ENCODE results near the gene SUN3. TPM values are rescaled to one million over a fixed set of nuclear protein-coding genes. Genes with fewer than 3 reads are reported as not detected.

SUN3 gene
- total RNA-seq, 1 experiment from 2014 or later, result 0.49 TPM

- no TSS peak for BruUV-seq (replicated peaks)
Measured at GRCh38 chr7:48006866-48007265, 22.0 kb downstream of the SUN3 start.

GRCh38 chr7:48004638-48005037, 24.3 kb downstream of the SUN3 start:
- no peak for TF ChIP-seq TCF7L2 (IDR thresholded peaks at IDR 0.05; ENCODE audit: low read depth, low read length)
- no peak for TF ChIP-seq CTCF (IDR thresholded peaks at IDR 0.05)
- TF ChIP-seq POLR2AphosphoS5 (IDR thresholded peaks at IDR 0.05; ENCODE audit: low read depth, low read length), result no peak
- no peak for TF ChIP-seq REST (IDR thresholded peaks at IDR 0.05; ENCODE audit: insufficient read depth in 1 of 2, low read depth in 2 of 2, low read length in 1 of 2)
- no peak for TF ChIP-seq SIN3A (IDR thresholded peaks at IDR 0.05; ENCODE audit: borderline replicate concordance, insufficient read depth, low read depth, low read length)
- ChIA-PET CTCF (no interaction called here), POLR2A (no interaction called here)
- Histone ChIP-seq H3K9me3 (ENCODE audit: control insufficient read depth, insufficient read depth, low read depth, low read length) (no peaks in the 10 kb centered on the region), H3K4me1 (ENCODE audit: control insufficient read depth, insufficient read depth, low read length) (0 out of 2 replicates have a peak, but pooled peaks cover 4% of the 10 kb centered on the region), H3K36me3 (ENCODE audit: control insufficient read depth, insufficient read depth, low read length) (no peaks in the 10 kb centered on the region), H3K27ac (ENCODE audit: low read length) (no peak overlapping the region), H3K27me3 (ENCODE audit: control insufficient read depth, insufficient read depth, low read length) (no peaks in the 10 kb centered on the region), H3K4me3 (ENCODE audit: low read depth in 2 of 2, low read length in 2 of 2) (no peak overlapping the region)
- in situ Hi-C loops (cut with HindIII; ENCODE audit: low pct_unique_long_range_greater_than_20kb, low sequenced_read_pairs) (no loop called here), intact Hi-C loops (cut with micrococcal nuclease; ENCODE audit: unreplicated experiment) (no loop called here)
- BruUV-seq (replicated peaks), result no TSS peak
- no peak for DNase-seq (ENCODE audit: low read depth, low spot score)
- no peak for ATAC-seq

More at GRCh38 chr7:48006866-48007265, 22.0 kb downstream of the SUN3 start:
- 0 out of 2 replicates have a peak, but pooled peaks cover 4% of the 10 kb centered on the region for H3K4me1 ChIP-seq (ENCODE audit: control insufficient read depth, insufficient read depth, low read length)
- no peaks in the 10 kb centered on the region for H3K9me3 ChIP-seq (ENCODE audit: control insufficient read depth, insufficient read depth, low read depth, low read length)
- POLR2A ChIA-PET, result no interaction called here
- no peak overlapping the region for H3K27ac ChIP-seq (ENCODE audit: low read length)
- intact Hi-C loops (cut with micrococcal nuclease; ENCODE audit: unreplicated experiment) (no loop called here), in situ Hi-C loops (cut with HindIII; ENCODE audit: low pct_unique_long_range_greater_than_20kb, low sequenced_read_pairs) (no loop called here)
- no peak overlapping the region for H3K4me3 ChIP-seq (ENCODE audit: low read depth in 2 of 2, low read length in 2 of 2)
- DNase-seq (ENCODE audit: low read depth, low spot score) (no peak), ATAC-seq (no peak)
- no peaks in the 10 kb centered on the region for H3K36me3 ChIP-seq (ENCODE audit: control insufficient read depth, insufficient read depth, low read length)
- TF ChIP-seq POLR2AphosphoS5 (IDR thresholded peaks at IDR 0.05; ENCODE audit: low read depth, low read length) (no peak), CTCF (IDR thresholded peaks at IDR 0.05) (no peak), SIN3A (IDR thresholded peaks at IDR 0.05; ENCODE audit: borderline replicate concordance, insufficient read depth, low read depth, low read length) (no peak), REST (IDR thresholded peaks at IDR 0.05; ENCODE audit: insufficient read depth in 1 of 2, low read depth in 2 of 2, low read length in 1 of 2) (no peak), TCF7L2 (IDR thresholded peaks at IDR 0.05; ENCODE audit: low read depth, low read length) (no peak)
- H3K27me3 ChIP-seq (ENCODE audit: control insufficient read depth, insufficient read depth, low read length), result no peaks in the 10 kb centered on the region
- CTCF ChIA-PET, result no interaction called here
